ENCODE data around the gene SPEF2. TPM values are rescaled to one million over a fixed set of nuclear protein-coding genes. Genes with fewer than 3 reads are reported as not detected.

The SPEF2 gene
- total and polyA plus RNA-seq, 4 donors, result 0.42 to 4.5 (median 2.1) TPM

DNA sequence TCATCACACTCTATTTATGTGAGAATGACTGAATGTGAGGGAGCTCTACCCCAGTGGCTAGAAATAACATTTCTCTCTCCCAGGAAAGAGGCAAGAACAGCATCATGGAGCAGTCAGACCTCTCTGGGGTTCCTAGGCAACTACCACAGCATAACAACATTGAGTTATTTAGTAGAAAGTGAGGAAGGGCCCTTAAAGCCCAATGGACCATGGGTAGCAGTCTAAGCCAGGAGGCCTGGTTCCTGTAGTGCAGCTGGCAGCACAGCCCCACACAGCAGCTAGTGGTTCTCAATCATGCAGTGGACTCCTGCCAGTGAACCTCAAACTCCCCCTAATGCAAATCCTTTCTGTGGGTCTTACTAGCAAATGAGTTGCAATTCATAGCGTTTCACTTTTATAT is 55.3 kb downstream of the SPEF2 start (continued):
- TF ChIP-seq, protein P1, sequence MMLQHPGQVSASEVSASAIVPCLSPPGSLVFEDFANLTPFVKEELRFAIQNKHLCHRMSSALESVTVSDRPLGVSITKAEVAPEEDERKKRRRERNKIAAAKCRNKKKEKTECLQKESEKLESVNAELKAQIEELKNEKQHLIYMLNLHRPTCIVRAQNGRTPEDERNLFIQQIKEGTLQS (IDR thresholded peaks at IDR 0.05), result no peak
- TF ChIP-seq TAF1 (conservative IDR thresholded peaks at IDR 0.05) (no peak), NR2F2 (IDR thresholded peaks at IDR 0.05) (no peak), FOXA1 (IDR thresholded peaks at IDR 0.05) (no peak)
- TF ChIP-seq, protein P2, sequence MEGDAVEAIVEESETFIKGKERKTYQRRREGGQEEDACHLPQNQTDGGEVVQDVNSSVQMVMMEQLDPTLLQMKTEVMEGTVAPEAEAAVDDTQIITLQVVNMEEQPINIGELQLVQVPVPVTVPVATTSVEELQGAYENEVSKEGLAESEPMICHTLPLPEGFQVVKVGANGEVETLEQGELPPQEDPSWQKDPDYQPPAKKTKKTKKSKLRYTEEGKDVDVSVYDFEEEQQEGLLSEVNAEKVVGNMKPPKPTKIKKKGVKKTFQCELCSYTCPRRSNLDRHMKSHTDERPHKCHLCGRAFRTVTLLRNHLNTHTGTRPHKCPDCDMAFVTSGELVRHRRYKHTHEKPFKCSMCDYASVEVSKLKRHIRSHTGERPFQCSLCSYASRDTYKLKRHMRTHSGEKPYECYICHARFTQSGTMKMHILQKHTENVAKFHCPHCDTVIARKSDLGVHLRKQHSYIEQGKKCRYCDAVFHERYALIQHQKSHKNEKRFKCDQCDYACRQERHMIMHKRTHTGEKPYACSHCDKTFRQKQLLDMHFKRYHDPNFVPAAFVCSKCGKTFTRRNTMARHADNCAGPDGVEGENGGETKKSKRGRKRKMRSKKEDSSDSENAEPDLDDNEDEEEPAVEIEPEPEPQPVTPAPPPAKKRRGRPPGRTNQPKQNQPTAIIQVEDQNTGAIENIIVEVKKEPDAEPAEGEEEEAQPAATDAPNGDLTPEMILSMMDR (IDR thresholded peaks at IDR 0.05; ENCODE audit: low read depth, low read length, missing input control), result no peak

DNA sequence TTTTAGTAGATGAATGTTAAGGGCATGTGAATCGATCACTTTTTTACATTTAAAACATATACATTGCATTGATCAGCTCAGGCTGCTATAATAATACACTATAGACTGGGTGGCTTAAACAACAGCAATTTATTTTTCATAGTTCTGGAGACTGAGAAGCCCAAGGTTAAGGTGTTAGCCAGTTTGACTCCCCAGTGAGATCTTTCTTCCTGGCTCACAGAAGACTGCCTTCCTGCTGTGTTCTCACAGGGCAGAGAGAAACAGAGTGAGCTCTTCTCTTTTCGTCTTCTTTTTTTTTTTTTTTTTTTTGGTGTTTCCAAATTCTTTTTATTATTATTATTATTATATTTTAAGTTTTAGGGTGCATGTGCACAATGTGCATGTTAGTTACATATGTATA is 56.4 kb downstream of the SPEF2 start:
- Histone ChIP-seq H3K4me1 (ENCODE audit: control insufficient read depth in 4 of 4, insufficient read depth in 4 of 4, low read length in 3 of 4) (no peaks in the 10 kb centered on the region), H3K27me3 (ENCODE audit: control insufficient read depth in 4 of 4, insufficient read depth in 4 of 4, low read length in 3 of 4) (no peaks in the 10 kb centered on the region), H3K36me3 (ENCODE audit: control insufficient read depth in 4 of 4, insufficient read depth in 3 of 4, low read depth in 1 of 4, low read length in 3 of 4) (no peaks in the 10 kb centered on the region), H3K4me3 (ENCODE audit: low read depth in 1 of 3, low read length in 3 of 3) (no peak overlapping the region), H3K9me3 (ENCODE audit: control insufficient read depth in 4 of 4, low read length in 3 of 4) (no peaks in the 10 kb centered on the region), H3K27ac (ENCODE audit: low read depth in 1 of 2, low read length in 2 of 2) (no peak overlapping the region), H3K9ac (ENCODE audit: low read depth in 1 of 2, low read length in 2 of 2) (no peak overlapping the region)
- WGBS, result 93% methylated on average over 2 of the region's 2 CpGs
- TF ChIP-seq, protein P1 (IDR thresholded peaks at IDR 0.05), result no peak
- no peak for TF ChIP-seq GABPA (IDR thresholded peaks at IDR 0.05 in 1 of 2, conservative IDR thresholded peaks at IDR 0.05 in 1 of 2)
- TF ChIP-seq YY1 (IDR thresholded peaks at IDR 0.05), result no peak
- TF ChIP-seq RXRA (IDR thresholded peaks at IDR 0.05), result no peak
- no peak for DNase-seq (ENCODE audit: low spot score)

DNA sequence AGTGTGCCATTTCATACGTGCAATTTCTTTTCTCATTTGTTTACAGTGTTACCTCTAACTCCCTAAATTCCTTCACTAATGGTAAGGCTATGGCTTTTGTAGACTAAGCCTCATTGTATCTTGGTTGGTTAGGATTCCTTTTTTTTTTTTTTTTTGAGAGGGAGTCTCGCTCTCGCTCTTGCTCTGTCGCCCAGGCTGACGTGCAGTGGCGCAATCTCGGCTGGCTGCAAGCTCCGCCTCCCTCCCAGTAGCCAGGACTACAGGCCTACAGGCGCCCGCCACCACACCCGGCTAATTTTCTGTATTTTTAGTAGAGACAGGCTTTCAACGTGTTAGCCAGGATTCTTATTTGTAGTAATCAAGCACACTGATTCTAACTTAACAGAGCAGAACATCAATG is 57.7 kb downstream of the SPEF2 start:
- no peaks in the 10 kb centered on the region for H3K4me1 ChIP-seq (ENCODE audit: control insufficient read depth in 4 of 4, insufficient read depth in 4 of 4, low read length in 3 of 4)
- no peak overlapping the region for H3K4me3 ChIP-seq (ENCODE audit: low read depth in 1 of 3, low read length in 3 of 3)
- no peaks in the 10 kb centered on the region for H3K9me3 ChIP-seq (ENCODE audit: control insufficient read depth in 4 of 4, low read length in 3 of 4)
- no peak for DNase-seq (ENCODE audit: low spot score)
- H3K9ac ChIP-seq (ENCODE audit: low read depth in 1 of 2, low read length in 2 of 2), result no peak overlapping the region
- WGBS, result 96% methylated on average over 12 of the region's 12 CpGs
- TF ChIP-seq RXRA (IDR thresholded peaks at IDR 0.05) (no peak), SP1 (IDR thresholded peaks at IDR 0.05) (no peak), FOXA2 (IDR thresholded peaks at IDR 0.05) (no peak), TAF1 (conservative IDR thresholded peaks at IDR 0.05) (no peak), HNF4A (conservative IDR thresholded peaks at IDR 0.05) (no peak), JUND (IDR thresholded peaks at IDR 0.05) (no peak), RAD21 (IDR thresholded peaks at IDR 0.05) (no peak), EGR1 (IDR thresholded peaks at IDR 0.05; ENCODE audit: low read depth in 2 of 2) (no peak), HNF4G (IDR thresholded peaks at IDR 0.05) (no peak), GABPA (IDR thresholded peaks at IDR 0.05 in 1 of 2, conservative IDR thresholded peaks at IDR 0.05 in 1 of 2) (no peak)
- TF ChIP-seq, protein P3, sequence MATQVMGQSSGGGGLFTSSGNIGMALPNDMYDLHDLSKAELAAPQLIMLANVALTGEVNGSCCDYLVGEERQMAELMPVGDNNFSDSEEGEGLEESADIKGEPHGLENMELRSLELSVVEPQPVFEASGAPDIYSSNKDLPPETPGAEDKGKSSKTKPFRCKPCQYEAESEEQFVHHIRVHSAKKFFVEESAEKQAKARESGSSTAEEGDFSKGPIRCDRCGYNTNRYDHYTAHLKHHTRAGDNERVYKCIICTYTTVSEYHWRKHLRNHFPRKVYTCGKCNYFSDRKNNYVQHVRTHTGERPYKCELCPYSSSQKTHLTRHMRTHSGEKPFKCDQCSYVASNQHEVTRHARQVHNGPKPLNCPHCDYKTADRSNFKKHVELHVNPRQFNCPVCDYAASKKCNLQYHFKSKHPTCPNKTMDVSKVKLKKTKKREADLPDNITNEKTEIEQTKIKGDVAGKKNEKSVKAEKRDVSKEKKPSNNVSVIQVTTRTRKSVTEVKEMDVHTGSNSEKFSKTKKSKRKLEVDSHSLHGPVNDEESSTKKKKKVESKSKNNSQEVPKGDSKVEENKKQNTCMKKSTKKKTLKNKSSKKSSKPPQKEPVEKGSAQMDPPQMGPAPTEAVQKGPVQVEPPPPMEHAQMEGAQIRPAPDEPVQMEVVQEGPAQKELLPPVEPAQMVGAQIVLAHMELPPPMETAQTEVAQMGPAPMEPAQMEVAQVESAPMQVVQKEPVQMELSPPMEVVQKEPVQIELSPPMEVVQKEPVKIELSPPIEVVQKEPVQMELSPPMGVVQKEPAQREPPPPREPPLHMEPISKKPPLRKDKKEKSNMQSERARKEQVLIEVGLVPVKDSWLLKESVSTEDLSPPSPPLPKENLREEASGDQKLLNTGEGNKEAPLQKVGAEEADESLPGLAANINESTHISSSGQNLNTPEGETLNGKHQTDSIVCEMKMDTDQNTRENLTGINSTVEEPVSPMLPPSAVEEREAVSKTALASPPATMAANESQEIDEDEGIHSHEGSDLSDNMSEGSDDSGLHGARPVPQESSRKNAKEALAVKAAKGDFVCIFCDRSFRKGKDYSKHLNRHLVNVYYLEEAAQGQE (IDR thresholded peaks at IDR 0.05), result no peak
- TF ChIP-seq, protein P4, sequence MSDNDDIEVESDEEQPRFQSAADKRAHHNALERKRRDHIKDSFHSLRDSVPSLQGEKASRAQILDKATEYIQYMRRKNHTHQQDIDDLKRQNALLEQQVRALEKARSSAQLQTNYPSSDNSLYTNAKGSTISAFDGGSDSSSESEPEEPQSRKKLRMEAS (IDR thresholded peaks at IDR 0.05), result no peak
- TF ChIP-seq, protein P1 (IDR thresholded peaks at IDR 0.05), result no peak
- TF ChIP-seq, protein P2 (IDR thresholded peaks at IDR 0.05; ENCODE audit: low read depth, low read length, missing input control), result no peak
- no peaks in the 10 kb centered on the region for H3K27me3 ChIP-seq (ENCODE audit: control insufficient read depth in 4 of 4, insufficient read depth in 4 of 4, low read length in 3 of 4)
- no peak overlapping the region for H3K27ac ChIP-seq (ENCODE audit: low read depth in 1 of 2, low read length in 2 of 2)
- no peaks in the 10 kb centered on the region for H3K36me3 ChIP-seq (ENCODE audit: control insufficient read depth in 4 of 4, insufficient read depth in 3 of 4, low read depth in 1 of 4, low read length in 3 of 4)

Measured in liver (tissue), 9 donors.